BE2C (cell line): ENCODE measurements around the gene ADSS1.
"Not testable (repeated sequence)": the region's sequence is repeated elsewhere in the genome, so short reads cannot be mapped to it uniquely, and the experiment has no call there.

Experiments used
- DNase-seq: peaks from one replicate; pipeline ENCODE4 v3.0.0-alpha.2; 2020
- H3K27me3 ChIP-seq: fragments of 250-450 bp; sonication (Bioruptor Pico); 2 replicates; pipeline ENCODE4 v1.5.1; 2020; ENCODE audit warnings: mild to moderate bottlenecking
- H3K36me3 ChIP-seq: fragments of 250-450 bp; sonication (Bioruptor Pico); 2 replicates; pipeline ENCODE4 v1.5.1; 2020; ENCODE audit warnings: mild to moderate bottlenecking
- H3K4me1 ChIP-seq: fragments of 250-450 bp; sonication (Bioruptor Pico); 2 replicates; pipeline ENCODE4 v1.5.1; 2020
- H3K4me3 ChIP-seq: 2 replicates; pipeline ENCODE4 v1.5.1; 2011; ENCODE audit warnings: low read depth, low read length
- H3K9me3 ChIP-seq: fragments of 250-450 bp; sonication (Bioruptor Pico); 2 replicates; pipeline ENCODE4 v1.5.1; 2020
- TF ChIP-seq, protein P1 (sequence below): IDR thresholded peaks from 2 replicates; pipeline ENCODE4 v1.5.1; 2012; ENCODE audit warnings: mild to moderate bottlenecking, low read depth, low read length

Gene ADSS1

DNA sequence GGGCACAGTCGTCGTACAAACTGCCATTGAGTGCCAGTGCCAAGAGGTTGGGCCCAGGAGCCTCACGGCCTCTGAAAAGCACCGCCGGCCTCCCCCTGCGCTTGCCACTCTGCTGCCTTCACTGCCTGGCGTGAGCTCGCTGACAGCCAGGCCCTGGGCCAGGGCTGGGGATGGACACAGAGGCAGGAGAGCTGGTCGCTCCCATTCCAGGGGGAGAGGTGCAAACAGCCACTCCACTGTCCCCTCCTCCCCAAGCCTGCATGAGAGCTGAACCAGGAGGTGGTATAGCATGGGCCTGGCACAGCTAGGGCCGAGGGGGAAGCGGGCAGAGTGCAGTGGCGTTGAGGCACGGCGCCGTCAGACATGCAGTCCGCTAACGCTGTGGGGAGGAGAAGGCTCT lies 4.6 kb downstream of the ADSS1 start:
- H3K9me3 ChIP-seq, result no peaks in the 10 kb centered on the region
- TF ChIP-seq, protein P1, sequence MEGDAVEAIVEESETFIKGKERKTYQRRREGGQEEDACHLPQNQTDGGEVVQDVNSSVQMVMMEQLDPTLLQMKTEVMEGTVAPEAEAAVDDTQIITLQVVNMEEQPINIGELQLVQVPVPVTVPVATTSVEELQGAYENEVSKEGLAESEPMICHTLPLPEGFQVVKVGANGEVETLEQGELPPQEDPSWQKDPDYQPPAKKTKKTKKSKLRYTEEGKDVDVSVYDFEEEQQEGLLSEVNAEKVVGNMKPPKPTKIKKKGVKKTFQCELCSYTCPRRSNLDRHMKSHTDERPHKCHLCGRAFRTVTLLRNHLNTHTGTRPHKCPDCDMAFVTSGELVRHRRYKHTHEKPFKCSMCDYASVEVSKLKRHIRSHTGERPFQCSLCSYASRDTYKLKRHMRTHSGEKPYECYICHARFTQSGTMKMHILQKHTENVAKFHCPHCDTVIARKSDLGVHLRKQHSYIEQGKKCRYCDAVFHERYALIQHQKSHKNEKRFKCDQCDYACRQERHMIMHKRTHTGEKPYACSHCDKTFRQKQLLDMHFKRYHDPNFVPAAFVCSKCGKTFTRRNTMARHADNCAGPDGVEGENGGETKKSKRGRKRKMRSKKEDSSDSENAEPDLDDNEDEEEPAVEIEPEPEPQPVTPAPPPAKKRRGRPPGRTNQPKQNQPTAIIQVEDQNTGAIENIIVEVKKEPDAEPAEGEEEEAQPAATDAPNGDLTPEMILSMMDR, result no peak
- H3K4me1 ChIP-seq, result peaks cover 4% of the 10 kb centered on the region; the same call in 1 of the 2 replicates
- H3K4me3 ChIP-seq, result no peak overlapping the region
- no peaks in the 10 kb centered on the region for H3K27me3 ChIP-seq
- no peak for DNase-seq
- no peaks in the 10 kb centered on the region for H3K36me3 ChIP-seq

DNA sequence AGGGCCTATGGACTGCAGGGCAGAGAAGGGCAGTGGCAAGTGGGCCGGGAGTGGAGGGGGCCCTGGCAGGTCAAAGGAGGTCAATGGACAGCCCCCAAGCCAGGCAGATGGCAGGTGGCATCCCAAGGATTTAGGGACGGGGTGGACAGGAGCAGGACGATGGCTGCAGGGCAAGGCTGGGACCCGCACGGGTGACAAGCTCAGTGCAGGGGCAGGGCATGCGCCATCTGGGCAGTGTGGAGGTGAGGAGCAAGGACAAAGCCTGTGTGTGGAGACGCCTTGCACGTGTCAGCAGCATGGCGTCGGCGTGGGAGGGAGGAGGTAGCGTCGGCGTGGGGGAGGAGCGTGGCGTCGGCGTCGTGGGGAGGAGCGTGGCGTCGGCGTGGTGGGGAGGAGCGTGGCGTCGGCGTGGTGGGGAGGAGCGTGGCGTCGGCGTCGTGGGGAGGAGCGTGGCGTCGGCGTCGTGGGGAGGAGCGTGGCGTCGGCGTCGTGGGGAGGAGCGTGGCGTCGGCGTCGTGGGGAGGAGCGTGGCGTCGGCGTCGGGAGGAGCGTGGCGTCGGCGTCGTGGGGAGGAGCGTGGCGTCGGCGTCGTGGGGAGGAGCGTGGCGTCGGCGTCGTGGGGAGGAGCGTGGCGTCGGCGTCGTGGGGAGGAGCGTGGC lies 5.3 kb downstream of the ADSS1 start:
- not testable (repeated sequence) for H3K27me3 ChIP-seq, H3K36me3 ChIP-seq, H3K9me3 ChIP-seq, H3K4me3 ChIP-seq, DNase-seq, H3K4me1 ChIP-seq

DNA sequence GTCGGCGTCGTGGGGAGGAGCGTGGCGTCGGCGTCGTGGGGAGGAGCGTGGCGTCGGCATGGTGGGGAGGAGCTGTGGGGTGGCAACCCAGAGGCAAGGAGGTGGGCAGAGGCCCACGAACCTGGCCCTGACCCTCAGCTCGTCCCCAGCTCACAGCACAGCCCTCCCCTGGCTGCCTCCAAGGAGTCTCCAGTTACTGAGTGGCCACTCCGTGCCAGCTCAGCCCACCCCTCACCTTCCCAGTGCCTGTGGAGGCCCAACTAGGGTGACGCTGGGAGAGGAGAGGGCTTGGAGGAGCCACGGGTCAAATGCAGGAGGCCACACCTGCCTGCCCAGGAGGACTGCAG lies 5.8 kb downstream of the ADSS1 start:
- H3K9me3 ChIP-seq, result no peaks in the 10 kb centered on the region
- no peak overlapping the region for H3K4me3 ChIP-seq
- no peaks in the 10 kb centered on the region for H3K36me3 ChIP-seq
- TF ChIP-seq, protein P1, result no peak
- peaks cover under 1% of the 10 kb centered on the region; the same call in 1 of the 2 replicates for H3K4me1 ChIP-seq
- DNase-seq, result no peak
- no peaks in the 10 kb centered on the region for H3K27me3 ChIP-seq

DNA sequence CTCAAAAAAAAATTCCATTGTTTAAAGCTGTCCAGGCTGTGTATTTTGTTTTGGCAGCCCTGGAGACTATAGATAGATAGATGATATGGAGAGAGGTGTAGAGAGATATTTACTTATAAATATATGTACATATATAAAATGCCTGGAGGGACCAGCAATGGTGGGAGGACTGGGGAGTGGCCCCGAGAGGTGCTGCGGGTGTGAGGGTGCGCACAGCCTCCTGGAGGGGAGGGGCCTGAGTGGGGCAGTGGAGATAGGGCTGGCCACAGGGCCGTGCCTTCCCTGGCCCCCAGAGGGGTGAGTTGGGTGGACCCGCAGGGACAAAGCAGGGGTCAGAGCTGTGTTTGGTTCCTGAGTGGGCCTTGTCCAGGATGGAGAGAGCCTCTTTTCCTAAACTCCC lies 6.5 kb downstream of the ADSS1 start:
- TF ChIP-seq, protein P1, result no peak
- Histone ChIP-seq H3K4me1 (no peaks in the 10 kb centered on the region), H3K27me3 (no peaks in the 10 kb centered on the region), H3K4me3 (no peak overlapping the region), H3K36me3 (no peaks in the 10 kb centered on the region), H3K9me3 (no peaks in the 10 kb centered on the region)
- no peak for DNase-seq

DNA sequence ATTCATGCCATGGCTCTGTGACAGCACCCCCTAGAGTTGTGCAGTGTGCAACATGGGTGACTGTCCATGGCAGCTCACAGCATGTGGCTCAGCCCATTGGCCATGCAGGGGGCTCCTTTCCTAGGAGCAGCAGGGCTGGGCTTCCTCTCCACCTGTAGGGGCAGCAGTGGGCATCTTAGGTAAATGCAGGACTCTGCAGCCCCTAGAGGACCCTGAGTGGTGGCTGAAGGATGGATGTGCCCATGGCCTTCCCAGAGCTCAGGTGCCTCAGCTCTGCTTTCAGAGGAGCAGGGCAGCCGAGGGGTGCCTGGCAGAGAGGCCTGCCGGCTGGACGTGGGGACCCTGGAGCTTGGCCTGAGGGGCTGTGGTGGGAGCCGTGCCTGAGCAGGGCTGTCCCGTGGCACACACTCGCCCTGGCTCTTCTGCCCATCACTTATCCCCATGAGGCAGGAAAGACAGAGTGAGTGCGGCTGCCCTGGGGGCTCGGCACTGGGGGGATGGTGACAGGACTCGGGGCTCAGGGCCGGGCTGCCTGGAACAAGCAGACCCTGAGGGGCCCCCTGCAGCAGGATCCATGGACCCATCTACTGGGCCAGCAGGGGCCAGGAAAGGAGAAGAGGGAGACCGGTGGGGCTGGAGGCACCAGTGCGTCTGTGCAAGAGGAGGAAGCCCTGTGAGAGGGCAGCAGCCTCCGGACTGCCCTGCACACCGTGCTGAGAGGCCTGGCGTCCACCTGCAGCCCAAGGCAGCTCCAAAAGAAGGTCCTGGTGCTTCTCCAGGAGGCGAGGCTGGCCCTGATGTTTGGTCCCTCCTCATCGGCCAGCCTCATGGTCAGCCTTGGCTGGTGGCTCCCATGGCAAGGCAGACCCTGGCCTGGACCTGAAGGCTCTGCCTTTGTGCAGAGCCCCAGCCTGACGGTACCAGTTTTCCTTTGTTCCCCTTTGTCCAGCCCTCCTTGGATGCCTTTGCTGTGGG lies 7.6 kb downstream of the ADSS1 start:
- H3K4me1 ChIP-seq, result no peaks in the 10 kb centered on the region
- TF ChIP-seq, protein P1, result peak; percentile 62
- H3K27me3 ChIP-seq, result no peaks in the 10 kb centered on the region
- no peaks in the 10 kb centered on the region for H3K9me3 ChIP-seq
- no peaks in the 10 kb centered on the region for H3K36me3 ChIP-seq
- peak; percentile 51 for DNase-seq
- no peak overlapping the region for H3K4me3 ChIP-seq

DNA sequence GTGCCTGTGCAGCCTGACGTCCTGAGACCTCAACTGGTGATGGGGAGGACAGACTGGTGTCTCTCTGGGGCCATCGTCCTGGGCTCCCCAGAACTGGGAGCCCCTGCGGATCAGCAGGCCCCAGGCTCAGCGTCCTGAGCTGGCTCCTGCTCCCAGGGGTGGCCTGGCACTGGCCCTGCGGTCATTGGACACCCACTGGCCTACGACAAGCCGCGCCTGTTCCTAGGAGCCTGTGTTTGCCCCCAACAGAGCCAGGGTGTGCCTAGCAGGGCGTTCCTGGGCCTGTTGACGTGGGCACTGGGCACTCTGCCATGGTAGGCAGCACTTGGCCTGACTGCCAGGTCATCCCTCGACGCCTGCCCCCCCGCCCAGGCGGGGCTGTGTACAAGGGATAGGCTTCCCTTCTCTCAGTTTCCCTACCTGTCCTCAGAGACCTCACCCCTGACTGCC lies 8.4 kb downstream of the ADSS1 start:
- Histone ChIP-seq H3K27me3 (no peaks in the 10 kb centered on the region), H3K36me3 (no peaks in the 10 kb centered on the region), H3K9me3 (no peaks in the 10 kb centered on the region), H3K4me1 (no peaks in the 10 kb centered on the region), H3K4me3 (no peak overlapping the region)
- DNase-seq, result no peak
- TF ChIP-seq, protein P1, result no peak
